ENCODE measurements around the gene TTC21B.

The TTC21B gene

GRCh38 chr2:165827921-165828276, 125.7 kb downstream of the TTC21B start:
- Histone ChIP-seq H3K4me3 (ENCODE audit: low read length) (no peak overlapping the region), H3K4me2 (ENCODE audit: low read length) (no peak overlapping the region), H2BK15ac (replicated peaks; ENCODE audit: low read depth) (no peak overlapping the region), H3K79me2 (ENCODE audit: control insufficient read depth, insufficient read depth, low read length) (no peaks in the 10 kb centered on the region), H2AK5ac (ENCODE audit: low read length) (no peak overlapping the region), H3K27ac (ENCODE audit: low read depth, low read length) (no peak overlapping the region), H3K4me1 (ENCODE audit: control insufficient read depth, low read depth, low read length) (peaks cover 2% of the 10 kb centered on the region), H3K9ac (ENCODE audit: low read length) (no peak overlapping the region), H2BK5ac (ENCODE audit: low read length) (no peak overlapping the region), H3K18ac (ENCODE audit: low read length) (no peak overlapping the region), H3K27me3 (ENCODE audit: insufficient read depth, low read length, poor library complexity) (no peaks in the 10 kb centered on the region), H3K79me1 (ENCODE audit: low read length) (no peaks in the 10 kb centered on the region), H3K4ac (ENCODE audit: low read depth, low read length) (no peak overlapping the region), H2BK120ac (ENCODE audit: low read depth, low read length) (no peak overlapping the region), H3K36me3 (ENCODE audit: control insufficient read depth, insufficient read depth, low read length) (no peaks in the 10 kb centered on the region), H4K8ac (ENCODE audit: low read depth, low read length) (no peak overlapping the region), H4K5ac (ENCODE audit: low read length) (no peak overlapping the region), H3K56ac (ENCODE audit: low read length) (no peak overlapping the region), H3K23ac (ENCODE audit: low read length) (no peak overlapping the region)
- no CpG with 5 or more reads among the region's 1 CpG for WGBS (ENCODE audit: extremely low coverage, insufficient coverage, low lambda C conversion rate)
- no peak for DNase-seq

- no peak overlapping the region for H2BK120ac ChIP-seq (ENCODE audit: low read depth, low read length)
- no CpG with 5 or more reads among the region's 3 CpGs for WGBS (ENCODE audit: extremely low coverage, insufficient coverage, low lambda C conversion rate)
These were observed 126.3 kb downstream of the TTC21B start for GRCh38 chr2:165827016-165827920.

GRCh38 chr2:165825041-165825440, 128.5 kb downstream of the TTC21B start:
- Histone ChIP-seq H3K56ac (ENCODE audit: low read length) (no peak overlapping the region), H3K79me2 (ENCODE audit: control insufficient read depth, insufficient read depth, low read length) (no peaks in the 10 kb centered on the region), H3K27ac (ENCODE audit: low read depth, low read length) (no peak overlapping the region), H3K4ac (ENCODE audit: low read depth, low read length) (no peak overlapping the region), H2AK5ac (ENCODE audit: low read length) (no peak overlapping the region), H3K9ac (ENCODE audit: low read length) (no peak overlapping the region), H2BK120ac (ENCODE audit: low read depth, low read length) (no peak overlapping the region), H3K79me1 (ENCODE audit: low read length) (no peaks in the 10 kb centered on the region), H3K36me3 (ENCODE audit: control insufficient read depth, insufficient read depth, low read length) (no peaks in the 10 kb centered on the region), H3K27me3 (ENCODE audit: insufficient read depth, low read length, poor library complexity) (no peaks in the 10 kb centered on the region), H3K23ac (ENCODE audit: low read length) (no peak overlapping the region), H4K8ac (ENCODE audit: low read depth, low read length) (no peak overlapping the region), H4K5ac (ENCODE audit: low read length) (no peak overlapping the region), H3K18ac (ENCODE audit: low read length) (no peak overlapping the region), H3K4me2 (ENCODE audit: low read length) (no peak overlapping the region), H2BK5ac (ENCODE audit: low read length) (no peak overlapping the region), H3K4me1 (ENCODE audit: control insufficient read depth, low read depth, low read length) (peaks cover 2% of the 10 kb centered on the region), H3K4me3 (ENCODE audit: low read length) (no peak overlapping the region), H2BK15ac (replicated peaks; ENCODE audit: low read depth) (no peak overlapping the region)
- WGBS (ENCODE audit: extremely low coverage, insufficient coverage, low lambda C conversion rate): no CpG with 5 or more reads among the region's 2 CpGs
- DNase-seq: peak; percentile 39

More at GRCh38 chr2:165827016-165827920, 126.3 kb downstream of the TTC21B start:
- H4K8ac ChIP-seq (ENCODE audit: low read depth, low read length): no peak overlapping the region
- H3K9ac ChIP-seq (ENCODE audit: low read length): no peak overlapping the region
- no peaks in the 10 kb centered on the region for H3K79me1 ChIP-seq (ENCODE audit: low read length)
- H3K79me2 ChIP-seq (ENCODE audit: control insufficient read depth, insufficient read depth, low read length): no peaks in the 10 kb centered on the region
- no peak overlapping the region for H2BK5ac ChIP-seq (ENCODE audit: low read length)
- DNase-seq: no peak
- no peaks in the 10 kb centered on the region for H3K36me3 ChIP-seq (ENCODE audit: control insufficient read depth, insufficient read depth, low read length)
- H3K4ac ChIP-seq (ENCODE audit: low read depth, low read length): no peak overlapping the region
- H3K23ac ChIP-seq (ENCODE audit: low read length): no peak overlapping the region
- H3K4me3 ChIP-seq (ENCODE audit: low read length): no peak overlapping the region
- no peak overlapping the region for H3K4me2 ChIP-seq (ENCODE audit: low read length)
- no peak overlapping the region for H3K56ac ChIP-seq (ENCODE audit: low read length)
- H3K18ac ChIP-seq (ENCODE audit: low read length): no peak overlapping the region
- H4K5ac ChIP-seq (ENCODE audit: low read length): no peak overlapping the region
- no peak overlapping the region for H2AK5ac ChIP-seq (ENCODE audit: low read length)
- no peaks in the 10 kb centered on the region for H3K27me3 ChIP-seq (ENCODE audit: insufficient read depth, low read length, poor library complexity)
- H3K27ac ChIP-seq (ENCODE audit: low read depth, low read length): no peak overlapping the region
- peaks cover 2% of the 10 kb centered on the region for H3K4me1 ChIP-seq (ENCODE audit: control insufficient read depth, low read depth, low read length)
- no peak overlapping the region for H2BK15ac ChIP-seq (replicated peaks; ENCODE audit: low read depth)

Measured in mesendoderm (in vitro differentiated cells).